ENCODE results near the gene RASL11B. TPM values are rescaled to one million over a fixed set of nuclear protein-coding genes. Genes with fewer than 3 reads are reported as not detected.

The RASL11B gene
- total and polyA plus RNA-seq, 2 donors (not counting 3 experiments of a cell fraction or from before 2014, with no cell fraction given) = 0.83 TPM; not detected in 1

DNA sequence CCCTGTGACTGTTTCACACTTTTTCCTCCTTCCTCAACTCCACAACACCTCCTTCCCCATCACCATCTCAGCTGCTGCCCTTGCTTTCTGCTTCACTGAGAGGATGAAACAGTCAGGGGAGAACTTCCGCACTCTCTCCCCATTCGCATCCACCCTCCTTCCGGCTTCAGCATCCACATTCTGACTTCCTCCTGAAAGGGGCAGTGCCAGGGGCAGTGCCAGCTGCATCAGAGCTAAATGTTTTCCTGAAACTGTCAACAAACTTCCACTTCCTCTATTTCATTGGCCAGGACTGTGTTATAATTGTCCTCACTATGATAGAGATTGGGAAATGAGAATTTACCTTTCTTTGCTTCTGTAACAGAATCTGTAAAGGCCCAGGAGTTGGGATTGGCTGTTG lies 18.2 kb upstream of the RASL11B start:
- Histone ChIP-seq H3K9me3 (replicated peaks; ENCODE audit: control insufficient read depth, insufficient read depth, low read length) (no peaks in the 10 kb centered on the region), H3K27me3 (ENCODE audit: control insufficient read depth in 2 of 2, insufficient read depth in 2 of 2, low read length in 2 of 2) (peaks cover 0 to 23% of the 10 kb centered on the region in 2 experiments), H3K79me2 (ENCODE audit: control insufficient read depth, insufficient read depth, low read length) (no peaks in the 10 kb centered on the region), H3K36me3 (ENCODE audit: control insufficient read depth in 2 of 2, extremely low read depth in 1 of 2, insufficient read depth in 2 of 2, low read length in 2 of 2) (no peaks in the 10 kb centered on the region), H3K9me1 (replicated peaks; ENCODE audit: control insufficient read depth, extremely low read depth, insufficient read depth, low read length) (no peaks in the 10 kb centered on the region), H3K27ac (ENCODE audit: insufficient read depth, low read depth, low read length) (no peak overlapping the region), H3K9ac (replicated peaks; ENCODE audit: extremely low read depth, insufficient read depth, low read length) (no peak overlapping the region), H4K20me1 (replicated peaks; ENCODE audit: control insufficient read depth, extremely low read depth, insufficient read depth, low read length) (no peaks in the 10 kb centered on the region), H3K4me3 (replicated peaks in 1 of 3; ENCODE audit: insufficient read depth in 1 of 3, low read depth in 1 of 3, low read length in 3 of 3) (no peak overlapping the region), H2AFZ (ENCODE audit: low read depth, low read length) (no peak overlapping the region), H3K4me1 (ENCODE audit: control insufficient read depth, extremely low read depth, insufficient read depth, low read length) (no peaks in the 10 kb centered on the region), H3K4me2 (ENCODE audit: insufficient read depth, low read length) (no peak overlapping the region)
- TF ChIP-seq POLR2AphosphoS5 (IDR thresholded peaks at IDR 0.05; ENCODE audit: insufficient read depth, low read depth, low read length) (no peak), JUN (IDR thresholded peaks at IDR 0.05; ENCODE audit: borderline replicate concordance, insufficient read depth, insufficient read length, low read depth) (no peak), FOS (IDR thresholded peaks at IDR 0.05; ENCODE audit: borderline replicate concordance, insufficient read depth, low read length) (no peak)
- no peak for DNase-seq (ENCODE audit: low read depth, low spot score)
- BruUV-seq (replicated peaks) = no TSS peak
- intact Hi-C loops (cut with micrococcal nuclease) = no loop called here
- ChIA-PET POLR2A (no interaction called here), CTCF (no interaction called here)
- FAIRE-seq = no peak
- dilution Hi-C loops (cut with MboI; ENCODE audit: extremely low pct_ligation_motif_present, low sequenced_read_pairs) = no loop called here

DNA sequence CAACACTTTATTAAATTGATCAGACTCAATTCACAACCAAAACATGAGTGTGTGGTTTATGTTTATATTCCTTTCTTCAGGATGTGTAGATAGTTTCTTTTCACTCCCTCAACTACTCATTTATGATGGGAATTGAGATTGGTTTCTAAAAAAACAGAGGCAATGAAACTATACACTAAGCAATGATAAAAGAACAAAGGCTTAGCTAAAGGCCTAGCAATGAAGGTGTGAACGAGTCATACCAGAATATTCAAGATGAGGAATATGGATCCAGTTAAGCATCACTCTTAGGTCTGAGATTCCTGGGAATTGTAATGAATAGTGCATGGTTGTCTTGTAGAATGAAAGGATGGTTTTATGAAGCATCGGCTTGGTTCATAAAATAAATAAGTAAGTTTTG lies 17.5 kb upstream of the RASL11B start:
- DNase-seq (ENCODE audit: low read depth, low spot score) (no peak), FAIRE-seq (no peak)
- ChIA-PET POLR2A (no interaction called here), CTCF (no interaction called here)
- Histone ChIP-seq H3K79me2 (ENCODE audit: control insufficient read depth, insufficient read depth, low read length) (no peaks in the 10 kb centered on the region), H3K36me3 (ENCODE audit: control insufficient read depth in 2 of 2, extremely low read depth in 1 of 2, insufficient read depth in 2 of 2, low read length in 2 of 2) (no peaks in the 10 kb centered on the region), H3K9me1 (replicated peaks; ENCODE audit: control insufficient read depth, extremely low read depth, insufficient read depth, low read length) (no peaks in the 10 kb centered on the region), H3K4me3 (replicated peaks in 1 of 3; ENCODE audit: insufficient read depth in 1 of 3, low read depth in 1 of 3, low read length in 3 of 3) (no peak overlapping the region), H3K4me1 (ENCODE audit: control insufficient read depth, extremely low read depth, insufficient read depth, low read length) (no peaks in the 10 kb centered on the region), H3K4me2 (ENCODE audit: insufficient read depth, low read length) (no peak overlapping the region), H4K20me1 (replicated peaks; ENCODE audit: control insufficient read depth, extremely low read depth, insufficient read depth, low read length) (no peaks in the 10 kb centered on the region), H3K9ac (replicated peaks; ENCODE audit: extremely low read depth, insufficient read depth, low read length) (no peak overlapping the region), H2AFZ (ENCODE audit: low read depth, low read length) (no peak overlapping the region), H3K9me3 (replicated peaks; ENCODE audit: control insufficient read depth, insufficient read depth, low read length) (no peaks in the 10 kb centered on the region), H3K27ac (ENCODE audit: insufficient read depth, low read depth, low read length) (no peak overlapping the region), H3K27me3 (ENCODE audit: control insufficient read depth in 2 of 2, insufficient read depth in 2 of 2, low read length in 2 of 2) (peaks cover 0 to 20% of the 10 kb centered on the region in 2 experiments)
- dilution Hi-C loops (cut with MboI; ENCODE audit: extremely low pct_ligation_motif_present, low sequenced_read_pairs) (no loop called here), intact Hi-C loops (cut with micrococcal nuclease) (no loop called here)
- no TSS peak for BruUV-seq (replicated peaks)
- TF ChIP-seq, protein P1, sequence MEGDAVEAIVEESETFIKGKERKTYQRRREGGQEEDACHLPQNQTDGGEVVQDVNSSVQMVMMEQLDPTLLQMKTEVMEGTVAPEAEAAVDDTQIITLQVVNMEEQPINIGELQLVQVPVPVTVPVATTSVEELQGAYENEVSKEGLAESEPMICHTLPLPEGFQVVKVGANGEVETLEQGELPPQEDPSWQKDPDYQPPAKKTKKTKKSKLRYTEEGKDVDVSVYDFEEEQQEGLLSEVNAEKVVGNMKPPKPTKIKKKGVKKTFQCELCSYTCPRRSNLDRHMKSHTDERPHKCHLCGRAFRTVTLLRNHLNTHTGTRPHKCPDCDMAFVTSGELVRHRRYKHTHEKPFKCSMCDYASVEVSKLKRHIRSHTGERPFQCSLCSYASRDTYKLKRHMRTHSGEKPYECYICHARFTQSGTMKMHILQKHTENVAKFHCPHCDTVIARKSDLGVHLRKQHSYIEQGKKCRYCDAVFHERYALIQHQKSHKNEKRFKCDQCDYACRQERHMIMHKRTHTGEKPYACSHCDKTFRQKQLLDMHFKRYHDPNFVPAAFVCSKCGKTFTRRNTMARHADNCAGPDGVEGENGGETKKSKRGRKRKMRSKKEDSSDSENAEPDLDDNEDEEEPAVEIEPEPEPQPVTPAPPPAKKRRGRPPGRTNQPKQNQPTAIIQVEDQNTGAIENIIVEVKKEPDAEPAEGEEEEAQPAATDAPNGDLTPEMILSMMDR (IDR thresholded peaks at IDR 0.05; ENCODE audit: extremely low read depth in 1 of 2, insufficient read depth in 1 of 2, low read depth in 1 of 2, low read length in 2 of 2) = no peak
- TF ChIP-seq, protein P2, sequence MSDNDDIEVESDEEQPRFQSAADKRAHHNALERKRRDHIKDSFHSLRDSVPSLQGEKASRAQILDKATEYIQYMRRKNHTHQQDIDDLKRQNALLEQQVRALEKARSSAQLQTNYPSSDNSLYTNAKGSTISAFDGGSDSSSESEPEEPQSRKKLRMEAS (IDR thresholded peaks at IDR 0.05; ENCODE audit: insufficient read depth, insufficient read length) = no peak
- no peak for TF ChIP-seq POLR2A (IDR thresholded peaks at IDR 0.05; ENCODE audit: low read depth, low read length)
- no peak for TF ChIP-seq JUN (IDR thresholded peaks at IDR 0.05; ENCODE audit: borderline replicate concordance, insufficient read depth, insufficient read length, low read depth)
- no peak for TF ChIP-seq FOS (IDR thresholded peaks at IDR 0.05; ENCODE audit: borderline replicate concordance, insufficient read depth, low read length)
- no peak for TF ChIP-seq POLR2AphosphoS5 (IDR thresholded peaks at IDR 0.05; ENCODE audit: insufficient read depth, low read depth, low read length)
- TF ChIP-seq GATA2 (IDR thresholded peaks at IDR 0.05; ENCODE audit: insufficient read depth, insufficient read length, low read depth, low read length) = no peak
- TF ChIP-seq EZH2 (IDR thresholded peaks at IDR 0.05; ENCODE audit: borderline replicate concordance, low read depth, low read length, severe bottlenecking) = no peak
- no peak for TF ChIP-seq MYC (IDR thresholded peaks at IDR 0.05; ENCODE audit: low read depth, low read length)
